ENCODE data around the gene SLC7A4. TPM values are rescaled to one million over a fixed set of nuclear protein-coding genes. Genes with fewer than 3 reads are reported as not detected.

SLC7A4 gene
- total and polyA plus RNA-seq, 2 donors = 0.19 to 0.37 TPM

DNA sequence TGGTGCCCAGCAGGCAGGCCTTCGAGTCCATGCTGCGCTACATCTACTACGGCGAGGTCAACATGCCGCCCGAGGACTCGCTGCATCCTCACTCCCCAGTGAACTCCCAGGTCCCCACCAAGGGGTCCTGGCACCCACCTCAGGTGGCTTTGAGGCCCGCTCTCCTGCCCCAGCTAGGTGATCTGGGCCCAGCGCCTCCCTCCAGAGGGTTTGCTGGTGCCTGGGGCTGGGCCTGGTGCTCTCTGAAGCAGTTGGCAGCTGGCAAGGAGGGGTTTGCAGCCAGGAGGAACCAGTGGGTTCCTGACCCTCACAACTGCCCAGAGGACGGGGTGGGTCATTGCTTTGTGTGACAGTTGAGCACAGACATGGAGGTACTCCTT lies 36.3 kb downstream of the SLC7A4 start:
- 98% methylated on average over 10 of the region's 10 CpGs for WGBS
- no peaks in the 10 kb centered on the region for H3K9me3 ChIP-seq (ENCODE audit: control insufficient read depth in 2 of 2, insufficient read depth in 1 of 2, low read length in 1 of 2)
- no peak overlapping the region for H3K4me3 ChIP-seq (ENCODE audit: low read length in 2 of 2)
- H3K27ac ChIP-seq (ENCODE audit: low read depth in 1 of 2, low read length in 1 of 2) = no peak overlapping the region
- no peak for DNase-seq (ENCODE audit: low read depth in 6 of 9, low spot score in 9 of 9)
- H3K4me1 ChIP-seq (ENCODE audit: control insufficient read depth in 2 of 2, insufficient read depth in 2 of 2, low read length in 2 of 2) = peaks cover 7 to 11% of the 10 kb centered on the region in 2 donors
- H3K27me3 ChIP-seq (ENCODE audit: control insufficient read depth in 2 of 2, insufficient read depth in 1 of 2, low read length in 1 of 2) = no peaks in the 10 kb centered on the region
- peaks cover 75 to 80% of the 10 kb centered on the region in 2 donors for H3K36me3 ChIP-seq (ENCODE audit: control insufficient read depth in 2 of 2, insufficient read depth in 2 of 2, low read length in 1 of 2)

DNA sequence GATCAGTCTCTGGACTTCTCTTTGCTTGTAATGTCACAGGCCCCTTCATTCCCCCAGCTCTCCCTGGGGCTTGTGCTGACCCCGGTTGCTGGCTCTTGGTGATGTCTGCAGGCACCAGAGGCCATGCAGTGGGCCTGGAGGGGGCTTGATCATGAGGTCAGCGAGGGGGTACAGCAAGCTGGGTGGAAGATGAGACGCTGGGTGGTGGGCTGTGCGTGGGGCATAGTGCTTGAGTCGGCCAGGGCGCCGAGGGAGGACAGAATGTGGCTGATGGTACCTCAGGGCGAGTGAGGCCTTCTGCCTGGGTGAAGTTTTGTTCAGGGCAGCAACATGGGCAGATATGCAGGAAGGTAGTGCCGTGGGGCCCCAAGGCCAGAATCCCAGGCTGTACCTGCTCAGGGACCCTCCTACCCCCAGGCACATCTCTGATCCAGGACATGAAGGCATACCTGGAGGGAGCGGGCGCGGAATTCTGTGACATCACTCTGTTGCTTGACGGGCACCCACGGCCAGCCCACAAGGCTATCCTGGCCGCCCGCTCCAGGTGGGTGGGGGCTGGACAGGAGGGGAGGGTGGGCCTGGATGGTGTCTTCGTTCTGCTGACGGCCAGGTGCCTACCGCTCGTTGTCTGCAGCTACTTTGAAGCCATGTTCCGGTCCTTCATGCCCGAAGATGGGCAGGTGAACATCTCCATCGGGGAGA lies 36.9 kb downstream of the SLC7A4 start:
- DNase-seq (ENCODE audit: low read depth in 6 of 9, low spot score in 9 of 9) = no peak
- Histone ChIP-seq H3K27ac (ENCODE audit: low read depth in 1 of 2, low read length in 1 of 2) (no peak overlapping the region), H3K36me3 (ENCODE audit: control insufficient read depth in 2 of 2, insufficient read depth in 2 of 2, low read length in 1 of 2) (peaks cover 72 to 85% of the 10 kb centered on the region in 2 donors), H3K4me1 (ENCODE audit: control insufficient read depth in 2 of 2, insufficient read depth in 2 of 2, low read length in 2 of 2) (peaks cover 2 to 6% of the 10 kb centered on the region in 2 donors), H3K27me3 (ENCODE audit: control insufficient read depth in 2 of 2, insufficient read depth in 1 of 2, low read length in 1 of 2) (no peaks in the 10 kb centered on the region), H3K4me3 (ENCODE audit: low read length in 2 of 2) (no peak overlapping the region), H3K9me3 (ENCODE audit: control insufficient read depth in 2 of 2, insufficient read depth in 1 of 2, low read length in 1 of 2) (no peaks in the 10 kb centered on the region)
- 97% methylated on average over 23 of the region's 23 CpGs for WGBS

- Histone ChIP-seq H3K27me3 (ENCODE audit: control insufficient read depth in 2 of 2, insufficient read depth in 1 of 2, low read length in 1 of 2) (no peaks in the 10 kb centered on the region), H3K9me3 (ENCODE audit: control insufficient read depth in 2 of 2, insufficient read depth in 1 of 2, low read length in 1 of 2) (no peaks in the 10 kb centered on the region), H3K27ac (ENCODE audit: low read depth in 1 of 2, low read length in 1 of 2) (no peak overlapping the region), H3K4me1 (ENCODE audit: control insufficient read depth in 2 of 2, insufficient read depth in 2 of 2, low read length in 2 of 2) (no peaks in the 10 kb centered on the region), H3K4me3 (ENCODE audit: low read length in 2 of 2) (no peak overlapping the region), H3K36me3 (ENCODE audit: control insufficient read depth in 2 of 2, insufficient read depth in 2 of 2, low read length in 1 of 2) (peaks cover 66 to 87% of the 10 kb centered on the region in 2 donors)
- 98% methylated on average over 10 of the region's 10 CpGs for WGBS
- DNase-seq (ENCODE audit: low read depth in 6 of 9, low spot score in 9 of 9) = no peak
These were observed 37.5 kb downstream of the SLC7A4 start for GRCh38 chr22:20994902-20995241.

DNA sequence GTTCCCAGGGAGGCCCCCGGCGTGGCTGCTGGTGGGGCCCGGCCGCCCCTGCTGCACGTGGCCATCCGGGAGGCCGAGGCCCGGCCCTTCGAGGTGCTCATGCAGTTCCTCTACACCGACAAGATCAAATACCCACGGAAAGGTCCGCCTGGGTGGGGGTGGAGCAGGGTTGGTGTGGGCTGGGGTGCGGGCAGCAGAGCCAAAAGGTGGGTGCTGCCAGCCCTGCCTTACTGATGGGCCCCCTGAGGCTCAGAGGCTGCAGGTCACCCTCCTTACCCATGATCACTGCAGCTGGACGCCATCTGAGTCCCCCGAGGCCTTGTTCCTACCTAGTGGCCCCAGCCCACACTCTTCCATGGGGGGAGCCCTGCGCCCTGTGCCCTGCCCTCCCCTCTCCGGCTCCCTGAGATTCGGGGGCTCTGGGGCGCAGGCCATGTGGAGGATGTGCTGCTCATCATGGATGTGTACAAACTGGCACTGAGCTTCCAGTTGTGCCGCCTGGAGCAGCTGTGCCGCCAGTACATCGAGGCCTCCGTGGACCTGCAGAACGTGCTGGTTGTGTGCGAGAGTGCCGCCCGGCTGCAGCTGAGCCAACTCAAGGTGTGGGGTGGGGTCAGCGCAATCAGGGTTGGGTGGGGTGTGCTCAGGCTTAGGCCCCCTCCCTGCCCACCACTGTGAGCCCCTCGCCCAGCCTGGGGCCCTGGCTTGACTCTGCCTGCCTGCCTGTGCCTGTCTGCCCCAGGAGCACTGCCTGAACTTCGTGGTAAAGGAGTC lies 38.0 kb downstream of the SLC7A4 start:
- H3K36me3 ChIP-seq (ENCODE audit: control insufficient read depth in 2 of 2, insufficient read depth in 2 of 2, low read length in 1 of 2) = peaks cover 60 to 81% of the 10 kb centered on the region in 2 donors
- no peaks in the 10 kb centered on the region for H3K27me3 ChIP-seq (ENCODE audit: control insufficient read depth in 2 of 2, insufficient read depth in 1 of 2, low read length in 1 of 2)
- no peak overlapping the region for H3K4me3 ChIP-seq (ENCODE audit: low read length in 2 of 2)
- no peak for DNase-seq (ENCODE audit: low read depth in 6 of 9, low spot score in 9 of 9)
- no peaks in the 10 kb centered on the region for H3K9me3 ChIP-seq (ENCODE audit: control insufficient read depth in 2 of 2, insufficient read depth in 1 of 2, low read length in 1 of 2)
- H3K4me1 ChIP-seq (ENCODE audit: control insufficient read depth in 2 of 2, insufficient read depth in 2 of 2, low read length in 2 of 2) = no peaks in the 10 kb centered on the region
- H3K27ac ChIP-seq (ENCODE audit: low read depth in 1 of 2, low read length in 1 of 2) = no peak overlapping the region
- 97% methylated on average over 30 of the region's 30 CpGs for WGBS

DNA sequence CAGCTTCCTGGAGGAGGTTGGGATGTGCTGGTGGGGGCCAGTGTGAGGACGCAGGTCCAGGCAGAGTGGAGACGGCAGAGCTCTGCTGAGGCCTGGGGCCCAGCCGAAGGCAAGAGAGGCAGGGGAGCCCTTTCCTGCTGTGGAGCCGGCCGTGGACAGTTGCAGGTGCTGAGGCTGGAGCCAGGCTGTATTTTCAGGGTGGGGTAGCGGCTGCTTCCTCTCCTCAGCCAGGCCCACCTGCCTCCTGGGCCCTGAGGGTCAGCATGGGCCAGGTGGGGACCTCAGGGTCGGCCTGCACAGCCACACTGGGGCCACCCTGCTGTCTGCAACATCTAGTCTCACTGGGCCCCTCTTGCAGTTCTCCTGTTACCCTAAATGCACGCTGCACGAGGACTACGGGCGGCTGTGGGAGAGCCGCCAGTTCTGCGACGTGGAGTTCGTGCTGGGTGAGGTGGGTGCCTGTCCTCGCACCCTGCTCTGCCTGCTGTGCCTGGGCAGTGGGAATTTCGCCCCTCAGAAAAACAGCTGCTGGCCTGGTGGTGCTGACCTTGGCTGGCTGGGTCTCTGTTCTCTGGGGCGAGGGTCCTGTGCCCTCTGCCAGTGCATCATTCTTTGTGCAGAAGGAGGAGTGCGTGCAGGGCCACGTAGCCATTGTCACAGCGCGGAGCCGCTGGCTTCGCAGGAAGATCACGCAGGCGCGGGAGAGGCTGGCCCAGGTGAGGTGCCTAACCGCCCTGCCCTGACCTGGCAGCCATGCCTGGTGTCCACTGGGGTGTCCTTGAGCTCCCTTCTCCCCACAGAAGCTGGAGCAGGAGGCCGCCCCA lies 38.8 kb downstream of the SLC7A4 start:
- Histone ChIP-seq H3K27me3 (ENCODE audit: control insufficient read depth in 2 of 2, insufficient read depth in 1 of 2, low read length in 1 of 2) (no peaks in the 10 kb centered on the region), H3K4me3 (ENCODE audit: low read length in 2 of 2) (no peak overlapping the region), H3K27ac (ENCODE audit: low read depth in 1 of 2, low read length in 1 of 2) (no peak overlapping the region), H3K4me1 (ENCODE audit: control insufficient read depth in 2 of 2, insufficient read depth in 2 of 2, low read length in 2 of 2) (no peaks in the 10 kb centered on the region), H3K36me3 (ENCODE audit: control insufficient read depth in 2 of 2, insufficient read depth in 2 of 2, low read length in 1 of 2) (peaks cover 56 to 78% of the 10 kb centered on the region in 2 donors), H3K9me3 (ENCODE audit: control insufficient read depth in 2 of 2, insufficient read depth in 1 of 2, low read length in 1 of 2) (no peaks in the 10 kb centered on the region)
- DNase-seq (ENCODE audit: low read depth in 6 of 9, low spot score in 9 of 9) = no peak
- WGBS = 98% methylated on average over 29 of the region's 29 CpGs

DNA sequence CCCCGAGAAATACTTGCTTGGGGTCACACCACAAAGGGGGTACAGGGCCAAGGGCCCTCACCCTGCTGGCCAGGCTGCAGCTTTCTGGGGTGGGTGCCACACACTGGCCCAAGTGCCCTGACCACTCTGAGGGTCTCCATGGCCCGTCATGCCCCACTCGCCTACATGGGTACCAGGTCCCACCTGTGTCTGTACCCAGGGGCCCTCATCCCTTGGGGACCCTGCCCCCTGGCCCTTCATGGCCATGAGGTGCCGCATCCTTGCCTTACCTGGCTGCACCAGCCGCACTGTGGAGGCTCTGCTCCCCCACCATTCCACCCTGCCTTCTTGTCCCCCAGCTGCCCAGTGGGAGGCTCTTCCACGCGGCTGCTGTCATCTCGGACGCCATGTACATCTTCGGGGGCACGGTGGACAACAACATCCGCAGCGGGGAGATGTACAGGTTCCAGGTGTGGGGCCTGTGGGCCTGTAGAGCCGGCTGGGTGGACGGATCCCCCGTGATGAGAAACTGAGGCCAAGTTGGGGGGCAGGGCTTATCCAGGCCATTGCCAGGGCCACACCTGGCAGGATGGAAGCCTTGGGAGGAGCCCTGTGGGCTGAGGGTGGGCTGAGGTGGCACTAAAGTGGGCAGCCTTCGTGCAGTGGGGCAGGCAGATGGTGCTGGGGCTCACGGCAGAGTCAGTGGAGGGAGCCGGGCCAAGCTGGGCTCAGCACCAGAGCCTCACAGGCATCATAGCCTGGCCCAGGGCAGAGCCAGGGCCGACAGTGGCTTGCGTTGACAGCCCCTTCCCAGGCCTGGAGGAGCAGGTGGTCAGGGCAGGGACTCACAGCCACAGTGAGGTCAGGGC lies 39.7 kb downstream of the SLC7A4 start:
- WGBS = 93% methylated on average over 21 of the region's 21 CpGs
- DNase-seq (ENCODE audit: low read depth in 6 of 9, low spot score in 9 of 9) = no peak
- Histone ChIP-seq H3K9me3 (ENCODE audit: control insufficient read depth in 2 of 2, insufficient read depth in 1 of 2, low read length in 1 of 2) (no peaks in the 10 kb centered on the region), H3K4me3 (ENCODE audit: low read length in 2 of 2) (no peak overlapping the region), H3K27me3 (ENCODE audit: control insufficient read depth in 2 of 2, insufficient read depth in 1 of 2, low read length in 1 of 2) (no peaks in the 10 kb centered on the region), H3K27ac (ENCODE audit: low read depth in 1 of 2, low read length in 1 of 2) (no peak overlapping the region), H3K36me3 (ENCODE audit: control insufficient read depth in 2 of 2, insufficient read depth in 2 of 2, low read length in 1 of 2) (peaks cover 52 to 81% of the 10 kb centered on the region in 2 donors), H3K4me1 (ENCODE audit: control insufficient read depth in 2 of 2, insufficient read depth in 2 of 2, low read length in 2 of 2) (no peaks in the 10 kb centered on the region)

DNA sequence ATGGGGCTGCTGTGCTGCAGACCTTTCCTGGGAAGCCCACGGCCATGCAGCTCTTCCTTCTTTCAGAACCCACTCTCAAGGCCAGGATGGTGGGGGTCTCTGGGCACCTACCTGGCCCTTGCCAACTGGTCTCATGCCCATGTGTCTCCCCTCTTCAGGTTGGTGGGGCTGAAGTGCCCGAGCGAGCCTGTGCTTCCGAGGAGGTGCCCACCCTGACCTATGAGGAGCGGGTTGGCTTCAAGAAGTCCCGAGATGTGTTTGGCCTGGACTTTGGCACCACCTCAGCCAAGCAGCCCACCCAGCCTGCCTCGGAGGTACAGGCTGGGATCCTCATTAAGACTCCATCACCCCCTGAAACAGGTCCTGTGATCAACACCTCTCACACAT lies 40.3 kb downstream of the SLC7A4 start:
- Histone ChIP-seq H3K36me3 (ENCODE audit: control insufficient read depth in 2 of 2, insufficient read depth in 2 of 2, low read length in 1 of 2) (peaks cover 49 to 81% of the 10 kb centered on the region in 2 donors), H3K4me3 (ENCODE audit: low read length in 2 of 2) (no peak overlapping the region), H3K27ac (ENCODE audit: low read depth in 1 of 2, low read length in 1 of 2) (no peak overlapping the region), H3K9me3 (ENCODE audit: control insufficient read depth in 2 of 2, insufficient read depth in 1 of 2, low read length in 1 of 2) (no peaks in the 10 kb centered on the region), H3K27me3 (ENCODE audit: control insufficient read depth in 2 of 2, insufficient read depth in 1 of 2, low read length in 1 of 2) (no peaks in the 10 kb centered on the region), H3K4me1 (ENCODE audit: control insufficient read depth in 2 of 2, insufficient read depth in 2 of 2, low read length in 2 of 2) (no peaks in the 10 kb centered on the region)
- DNase-seq (ENCODE audit: low read depth in 6 of 9, low spot score in 9 of 9) = no peak
- WGBS = 90% methylated on average over 7 of the region's 7 CpGs

DNA sequence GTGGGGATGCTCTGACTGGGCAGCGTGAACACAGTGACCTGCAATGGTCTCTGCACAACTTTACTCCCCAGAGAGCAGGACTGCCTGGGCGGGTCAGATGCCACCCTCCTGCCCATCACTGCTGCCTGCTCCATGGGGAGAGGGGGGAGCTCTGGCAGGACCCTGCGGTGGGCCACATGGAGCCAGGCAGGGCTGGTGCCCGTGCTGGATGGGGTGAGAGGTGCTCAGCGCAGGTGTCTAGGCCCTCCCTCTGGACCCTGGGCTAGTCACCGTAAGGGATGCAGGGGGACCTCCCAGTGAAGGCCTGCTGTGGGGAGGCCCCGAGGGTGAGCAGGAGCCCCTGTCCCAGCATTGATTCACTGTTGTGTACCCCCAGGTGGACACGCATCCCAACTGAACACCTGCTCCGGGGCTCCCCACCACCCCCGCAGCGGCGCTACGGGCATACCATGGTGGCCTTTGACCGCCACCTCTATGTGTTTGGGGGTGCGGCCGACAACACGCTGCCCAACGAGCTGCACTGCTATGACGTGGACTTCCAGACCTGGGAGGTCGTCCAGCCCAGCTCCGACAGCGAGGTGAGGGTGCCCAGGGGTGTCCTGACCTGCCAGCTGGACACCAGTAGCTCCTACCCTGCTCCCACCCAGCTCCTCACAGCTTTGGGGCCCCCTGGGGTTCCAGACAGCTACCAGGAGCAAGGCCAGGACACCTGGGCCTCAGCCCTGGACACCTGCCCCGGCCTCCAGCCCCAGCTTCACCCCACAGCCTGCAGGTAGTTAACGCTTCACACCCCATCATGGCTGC lies 40.9 kb downstream of the SLC7A4 start:
- no peaks in the 10 kb centered on the region for H3K9me3 ChIP-seq (ENCODE audit: control insufficient read depth in 2 of 2, insufficient read depth in 1 of 2, low read length in 1 of 2)
- no peak overlapping the region for H3K4me3 ChIP-seq (ENCODE audit: low read length in 2 of 2)
- DNase-seq (ENCODE audit: low read depth in 6 of 9, low spot score in 9 of 9) = no peak
- no peaks in the 10 kb centered on the region for H3K4me1 ChIP-seq (ENCODE audit: control insufficient read depth in 2 of 2, insufficient read depth in 2 of 2, low read length in 2 of 2)
- H3K27me3 ChIP-seq (ENCODE audit: control insufficient read depth in 2 of 2, insufficient read depth in 1 of 2, low read length in 1 of 2) = no peaks in the 10 kb centered on the region
- H3K36me3 ChIP-seq (ENCODE audit: control insufficient read depth in 2 of 2, insufficient read depth in 2 of 2, low read length in 1 of 2) = peaks cover 43 to 75% of the 10 kb centered on the region in 2 donors
- no peak overlapping the region for H3K27ac ChIP-seq (ENCODE audit: low read depth in 1 of 2, low read length in 1 of 2)
- WGBS = 98% methylated on average over 24 of the region's 24 CpGs

Data from thymus (tissue), 11 donors.